Fibroblast of villous mesenchyme (primary cell): ENCODE data around the gene KLHL17. TPM values are rescaled to one million over a fixed set of nuclear protein-coding genes. Genes with fewer than 3 reads are reported as not detected.

Experiments used
- DNase-seq: peaks from one replicate; pipeline ENCODE4 v3.0.0-alpha.2; 2010; ENCODE audit warnings: low read depth
- H3K4me3 ChIP-seq: 2 replicates; pipeline ENCODE4 v1.5.1; 2011; ENCODE audit warnings: low read depth, mild to moderate bottlenecking, low read length
- total RNA-seq: library from RNA; depleted of rRNA; stranded (reverse); fragments of >200 nt; gene quantifications from 2 replicates; pipeline ENCODE4 v1.2.3, GENCODE V29; 2012
- TF ChIP-seq, protein P1 (sequence below): IDR thresholded peaks from 2 replicates; pipeline ENCODE4 v1.5.1; 2012; ENCODE audit warnings: low read depth, mild to moderate bottlenecking, low read length; ENCODE audit not compliant: insufficient read depth

Gene KLHL17
- total RNA-seq, 1 donor, result 6.0 TPM

DNA sequence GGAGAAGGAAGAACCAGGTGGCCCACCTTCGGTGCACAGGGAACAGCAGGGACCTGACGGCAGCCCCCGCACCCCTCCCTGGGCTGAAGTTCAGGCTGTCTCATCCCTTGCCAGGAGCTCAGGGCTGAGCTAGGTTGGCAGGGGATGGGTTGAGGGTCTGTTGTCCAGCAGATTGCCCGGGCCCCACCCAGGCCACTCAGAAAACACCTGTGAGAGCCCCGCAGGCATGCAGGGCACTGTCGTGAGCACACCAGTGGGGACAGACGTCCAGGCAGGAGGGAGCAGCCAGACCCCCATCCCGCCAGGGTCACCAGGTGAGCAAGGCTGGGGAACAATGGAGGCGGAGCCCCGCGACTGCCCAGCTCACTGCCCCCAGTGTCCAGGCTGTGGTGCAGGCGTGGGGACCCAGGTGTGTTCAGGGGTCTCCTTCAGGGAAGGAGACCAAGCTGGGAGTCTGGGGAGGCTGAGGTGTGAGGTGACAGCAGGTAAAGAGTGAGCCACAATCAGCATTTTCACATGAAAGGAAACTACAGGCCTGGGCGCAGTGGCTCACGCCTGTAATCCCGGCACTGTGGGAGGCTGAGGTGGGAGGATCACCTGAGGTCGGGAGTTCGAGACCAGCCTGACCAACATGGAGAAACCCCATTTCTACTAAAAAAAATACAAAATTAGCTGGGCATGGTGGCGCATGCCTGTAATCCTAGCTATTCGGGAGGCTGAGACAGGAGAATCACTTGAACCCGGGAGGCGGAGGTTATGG lies 46.1 kb upstream of the KLHL17 start:
- no peak for DNase-seq
- no peak overlapping the region for H3K4me3 ChIP-seq
- TF ChIP-seq, protein P1, sequence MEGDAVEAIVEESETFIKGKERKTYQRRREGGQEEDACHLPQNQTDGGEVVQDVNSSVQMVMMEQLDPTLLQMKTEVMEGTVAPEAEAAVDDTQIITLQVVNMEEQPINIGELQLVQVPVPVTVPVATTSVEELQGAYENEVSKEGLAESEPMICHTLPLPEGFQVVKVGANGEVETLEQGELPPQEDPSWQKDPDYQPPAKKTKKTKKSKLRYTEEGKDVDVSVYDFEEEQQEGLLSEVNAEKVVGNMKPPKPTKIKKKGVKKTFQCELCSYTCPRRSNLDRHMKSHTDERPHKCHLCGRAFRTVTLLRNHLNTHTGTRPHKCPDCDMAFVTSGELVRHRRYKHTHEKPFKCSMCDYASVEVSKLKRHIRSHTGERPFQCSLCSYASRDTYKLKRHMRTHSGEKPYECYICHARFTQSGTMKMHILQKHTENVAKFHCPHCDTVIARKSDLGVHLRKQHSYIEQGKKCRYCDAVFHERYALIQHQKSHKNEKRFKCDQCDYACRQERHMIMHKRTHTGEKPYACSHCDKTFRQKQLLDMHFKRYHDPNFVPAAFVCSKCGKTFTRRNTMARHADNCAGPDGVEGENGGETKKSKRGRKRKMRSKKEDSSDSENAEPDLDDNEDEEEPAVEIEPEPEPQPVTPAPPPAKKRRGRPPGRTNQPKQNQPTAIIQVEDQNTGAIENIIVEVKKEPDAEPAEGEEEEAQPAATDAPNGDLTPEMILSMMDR, result no peak

DNA sequence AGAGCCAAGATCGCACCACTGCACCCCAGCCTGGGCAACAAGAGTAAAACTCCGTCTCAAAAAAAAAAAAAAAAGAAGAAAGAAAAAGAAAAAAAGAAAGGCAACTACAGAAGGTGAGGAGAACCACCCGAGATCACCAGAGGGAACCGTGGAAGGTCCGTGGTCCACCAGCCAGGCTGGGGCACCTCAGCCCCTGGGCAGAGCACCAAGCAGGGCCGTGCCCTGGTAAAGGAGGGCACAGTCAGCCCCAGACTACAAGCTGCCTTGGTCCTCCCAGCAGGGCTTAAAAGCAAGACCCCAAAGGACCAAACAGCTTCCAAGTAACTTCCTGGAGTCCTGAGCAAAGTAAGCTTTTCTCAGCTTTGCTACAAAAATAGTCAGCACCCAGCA lies 45.5 kb upstream of the KLHL17 start:
- DNase-seq, result no peak
- H3K4me3 ChIP-seq, result no peak overlapping the region
- TF ChIP-seq, protein P1, result no peak

DNA sequence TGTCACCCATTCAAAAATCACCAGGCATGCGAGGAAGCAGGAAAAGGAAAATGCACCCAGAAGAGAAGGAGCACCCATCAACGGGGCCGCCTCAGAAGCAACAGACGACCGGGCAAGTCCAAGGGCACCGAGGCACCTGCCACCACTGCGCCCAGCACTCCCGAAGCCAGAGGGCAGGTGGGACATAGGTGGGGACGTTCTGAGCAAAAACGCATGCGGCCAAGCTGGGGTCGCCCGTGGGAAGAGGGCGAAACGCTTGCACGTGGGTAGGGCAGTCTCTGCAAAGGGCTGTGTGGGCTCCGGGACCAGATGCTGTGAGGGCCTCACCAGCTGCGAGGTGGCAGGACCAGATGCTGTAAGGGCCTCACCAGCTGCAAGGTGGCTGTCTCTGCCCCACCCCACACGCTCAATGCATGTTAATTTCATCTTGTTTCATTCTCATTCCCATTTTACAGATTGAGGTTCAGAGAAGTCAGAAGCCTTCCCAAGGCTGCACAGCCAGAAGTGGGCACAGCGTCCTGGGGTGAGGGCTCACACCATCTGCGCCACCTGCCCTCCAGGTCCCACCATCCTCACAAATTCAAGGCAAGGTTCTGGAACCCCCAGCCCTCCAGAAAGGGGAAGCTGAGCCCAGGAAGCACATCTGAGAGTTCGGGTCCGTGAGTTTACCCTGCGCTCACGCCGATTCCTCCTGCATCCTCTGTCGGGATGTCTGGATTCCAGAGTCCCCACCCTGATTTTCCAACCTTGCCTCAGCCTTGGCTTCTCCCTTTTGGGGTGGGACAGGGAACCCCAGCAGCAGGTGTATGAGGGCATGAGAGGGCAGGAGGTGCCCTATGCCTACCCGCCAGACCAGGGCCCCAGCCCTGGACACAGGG lies 44.9 kb upstream of the KLHL17 start:
- no peak for DNase-seq
- no peak overlapping the region for H3K4me3 ChIP-seq
- TF ChIP-seq, protein P1, result no peak

DNA sequence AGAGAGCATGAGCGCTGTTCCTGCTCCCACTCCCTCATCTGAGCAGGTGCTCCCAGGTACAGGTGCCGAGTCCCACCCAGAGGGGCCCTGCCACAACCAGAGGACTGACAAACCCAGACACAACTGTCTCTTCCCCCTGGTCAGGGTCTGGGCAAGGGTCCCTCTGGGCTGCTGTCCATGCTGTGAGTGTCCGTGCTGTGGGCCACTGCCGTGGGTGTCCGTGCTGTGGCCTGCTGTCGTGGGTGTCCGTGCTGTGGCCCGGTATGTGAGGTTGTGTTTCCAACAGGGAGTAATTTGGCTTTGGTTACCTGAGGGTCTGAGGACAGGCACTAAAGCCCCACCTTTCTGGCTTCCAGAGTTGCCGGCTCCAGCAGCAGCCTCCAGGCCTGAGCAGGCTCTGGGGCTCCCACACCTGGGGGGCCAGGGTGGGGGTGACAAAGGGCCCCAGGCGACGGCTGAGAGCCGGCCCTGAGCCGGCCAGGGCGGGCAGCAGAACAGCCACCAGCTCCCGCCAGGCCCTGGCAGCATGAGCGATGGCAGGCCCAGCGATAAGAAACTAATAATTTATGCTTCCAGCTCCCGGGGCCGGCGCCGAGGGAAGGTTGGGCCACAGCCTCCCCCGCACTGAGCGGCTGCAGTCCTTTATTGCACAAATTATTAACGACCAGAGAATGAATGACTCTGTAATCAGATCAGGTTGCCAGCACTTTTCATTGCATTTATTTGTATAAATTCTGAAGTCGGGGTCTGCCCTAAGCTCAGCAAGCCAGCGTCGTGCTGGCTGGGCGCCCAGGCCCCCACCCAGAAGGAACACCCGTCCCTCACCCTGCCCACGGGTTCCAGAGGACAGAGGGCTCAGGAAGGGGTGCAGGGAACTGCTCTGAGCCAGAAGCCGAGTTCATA lies 44.0 kb upstream of the KLHL17 start:
- DNase-seq, result peak; percentile 18
- TF ChIP-seq, protein P1, result no peak
- no peak overlapping the region for H3K4me3 ChIP-seq

DNA sequence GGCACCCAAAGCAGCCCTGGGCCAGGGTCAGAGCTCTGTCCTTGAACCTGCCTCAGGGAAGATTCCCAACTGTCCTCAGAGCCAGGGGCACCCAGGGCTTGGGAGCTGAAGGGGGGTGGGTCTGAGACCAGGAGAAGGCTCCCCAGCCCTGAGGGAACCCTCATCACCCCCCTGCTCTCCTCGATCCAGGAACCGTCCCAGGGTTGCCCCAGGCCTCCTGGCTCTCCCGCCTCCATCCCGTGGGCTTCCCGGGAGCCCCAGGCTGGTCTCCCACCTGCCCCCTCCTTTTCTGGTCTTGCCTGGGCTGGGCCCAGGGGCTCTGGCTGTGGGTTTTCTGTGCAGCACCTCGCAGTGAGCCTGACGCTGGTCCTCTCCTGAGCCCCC lies 43.3 kb upstream of the KLHL17 start:
- no peak for DNase-seq
- TF ChIP-seq, protein P1, result no peak
- no peak overlapping the region for H3K4me3 ChIP-seq

DNA sequence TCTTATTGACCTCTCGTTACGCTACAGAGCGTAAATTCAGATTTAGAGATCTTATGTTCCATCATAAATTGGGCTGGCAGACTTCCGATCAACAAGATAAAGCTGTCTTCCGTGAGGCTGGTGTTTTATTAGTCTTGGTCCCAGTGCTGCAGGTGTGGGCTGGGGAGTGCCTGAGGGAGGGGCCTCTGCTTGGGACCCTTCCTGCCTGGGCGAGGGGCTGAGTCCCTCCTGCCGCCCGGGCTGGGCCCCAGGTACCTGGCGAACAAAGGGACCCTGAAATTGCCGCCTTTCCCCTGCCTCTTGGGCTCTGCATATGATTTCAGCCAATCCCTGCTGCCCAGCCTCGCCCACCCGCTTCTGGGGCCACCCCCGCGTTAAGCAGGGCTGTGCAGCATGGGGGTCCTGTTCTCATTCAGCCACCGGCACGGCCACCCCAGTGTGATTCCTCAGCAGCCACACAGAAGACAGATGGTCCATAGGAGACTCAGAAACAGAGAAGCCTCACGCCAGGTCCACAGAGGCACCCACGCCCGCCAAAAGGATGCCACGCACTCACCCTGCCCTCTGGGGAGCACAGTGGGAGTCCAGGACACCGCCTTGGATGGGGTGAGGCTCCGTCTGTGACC lies 42.8 kb upstream of the KLHL17 start:
- H3K4me3 ChIP-seq, result no peak overlapping the region
- TF ChIP-seq, protein P1, result no peak
- DNase-seq, result no peak
